NCI-H2196 treated with DMSO at 0.1 percent for 48 hours (cell line): Measurements from ENCODE around the gene TPM2.
"Not testable (repeated sequence)": the region's sequence is repeated elsewhere in the genome, so short reads cannot be mapped to it uniquely, and the experiment has no call there.

Source experiments
- DNase-seq: peaks from one replicate; lab custom pipeline; 2025; ENCODE audit not compliant: unreplicated experiment; lab: John Stamatoyannopoulos, UW

The TPM2 gene

DNA sequence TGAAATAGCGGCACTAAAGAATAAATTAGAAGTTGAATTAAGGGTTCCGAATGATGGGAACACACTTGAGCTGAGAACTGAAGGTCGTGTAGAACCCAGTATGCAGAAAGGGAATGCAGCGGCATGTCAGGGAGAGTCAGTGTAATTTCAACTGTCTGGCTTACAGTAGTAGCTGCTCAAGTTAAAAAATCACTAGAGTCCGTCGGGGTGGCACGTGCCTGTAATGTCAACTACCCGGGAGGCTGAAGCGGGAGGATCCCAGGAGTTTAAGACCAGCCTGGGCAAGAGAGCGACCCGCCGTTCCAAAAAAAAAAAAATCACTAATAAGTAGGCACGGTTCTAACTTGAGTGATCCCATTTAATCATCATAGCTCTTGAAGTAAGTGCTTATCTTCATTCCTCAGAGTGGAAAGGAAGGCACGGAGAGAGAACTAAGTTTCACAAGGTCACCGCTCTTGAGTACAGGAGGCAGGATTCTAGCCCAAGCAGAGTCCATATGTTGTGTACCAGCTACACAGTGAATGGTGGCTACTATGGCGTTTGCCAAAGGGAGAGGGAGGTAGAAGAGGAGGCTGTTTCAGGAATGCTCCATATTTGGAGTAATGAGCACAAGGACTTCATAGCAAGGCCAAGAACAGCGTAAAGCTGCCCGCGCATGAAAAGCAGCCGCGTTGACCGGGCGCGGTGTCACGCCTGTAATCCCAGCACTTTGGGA, 32.7 kb downstream of the TPM2 start:
- DNase-seq, result no peak

DNA sequence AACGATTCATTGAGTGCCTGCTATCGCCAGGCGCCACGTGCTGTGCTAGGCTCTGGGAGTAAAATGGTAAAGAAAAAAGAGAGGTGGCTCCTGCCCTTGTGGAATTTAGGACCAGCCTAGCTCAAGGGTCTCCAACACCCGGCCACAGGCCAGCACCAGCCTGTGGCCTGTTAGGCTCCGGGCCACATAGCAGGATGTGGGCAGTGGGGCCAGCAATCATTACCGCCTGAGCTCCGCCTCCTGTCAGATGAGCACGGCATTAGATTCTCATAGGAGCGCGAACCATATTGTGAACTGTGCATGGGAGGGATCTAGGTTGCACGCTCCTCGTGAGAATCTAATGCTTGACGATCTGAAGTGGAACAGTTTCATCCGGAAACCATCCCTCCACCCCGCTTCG, 33.4 kb downstream of the TPM2 start:
- no peak for DNase-seq

DNA sequence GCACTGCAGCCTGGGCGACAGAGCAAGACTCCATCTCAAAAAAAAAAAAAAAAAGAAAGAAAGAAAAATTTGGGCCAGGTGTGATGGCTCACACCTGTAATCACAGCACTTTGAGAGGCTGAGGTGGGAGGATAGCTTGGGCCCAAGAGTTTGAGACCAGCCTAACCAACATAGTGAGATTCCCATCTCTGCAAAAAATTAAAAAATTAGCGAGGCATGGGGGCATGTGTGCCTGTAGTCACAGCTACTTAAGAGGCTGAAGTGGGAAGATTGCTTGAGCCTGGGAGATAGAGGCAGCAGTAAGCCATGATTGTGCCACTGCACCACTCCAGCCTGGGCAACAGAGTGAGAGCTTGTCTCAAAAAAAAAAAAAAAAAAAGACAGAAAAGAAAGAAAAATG, 36.1 kb downstream of the TPM2 start:
- no peak for DNase-seq

DNA sequence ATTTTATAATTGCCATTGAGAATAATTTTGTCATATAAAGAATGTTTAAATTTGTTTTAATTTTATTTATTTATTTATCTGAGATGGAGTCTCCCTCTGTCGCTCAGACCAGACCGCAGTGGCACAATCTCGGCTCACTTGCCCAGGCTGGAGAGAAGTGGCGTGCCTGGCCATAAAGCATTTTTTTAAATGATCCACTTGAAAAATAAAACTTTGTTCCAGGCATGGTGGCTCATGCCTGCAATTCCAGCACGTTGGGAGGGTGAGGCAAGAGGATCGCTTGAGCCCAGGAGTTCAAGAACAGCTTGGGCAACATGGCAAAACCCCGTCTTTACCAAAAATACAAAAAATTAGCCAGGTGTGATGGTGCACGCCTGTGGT, 36.9 kb downstream of the TPM2 start:
- no peak for DNase-seq

DNA sequence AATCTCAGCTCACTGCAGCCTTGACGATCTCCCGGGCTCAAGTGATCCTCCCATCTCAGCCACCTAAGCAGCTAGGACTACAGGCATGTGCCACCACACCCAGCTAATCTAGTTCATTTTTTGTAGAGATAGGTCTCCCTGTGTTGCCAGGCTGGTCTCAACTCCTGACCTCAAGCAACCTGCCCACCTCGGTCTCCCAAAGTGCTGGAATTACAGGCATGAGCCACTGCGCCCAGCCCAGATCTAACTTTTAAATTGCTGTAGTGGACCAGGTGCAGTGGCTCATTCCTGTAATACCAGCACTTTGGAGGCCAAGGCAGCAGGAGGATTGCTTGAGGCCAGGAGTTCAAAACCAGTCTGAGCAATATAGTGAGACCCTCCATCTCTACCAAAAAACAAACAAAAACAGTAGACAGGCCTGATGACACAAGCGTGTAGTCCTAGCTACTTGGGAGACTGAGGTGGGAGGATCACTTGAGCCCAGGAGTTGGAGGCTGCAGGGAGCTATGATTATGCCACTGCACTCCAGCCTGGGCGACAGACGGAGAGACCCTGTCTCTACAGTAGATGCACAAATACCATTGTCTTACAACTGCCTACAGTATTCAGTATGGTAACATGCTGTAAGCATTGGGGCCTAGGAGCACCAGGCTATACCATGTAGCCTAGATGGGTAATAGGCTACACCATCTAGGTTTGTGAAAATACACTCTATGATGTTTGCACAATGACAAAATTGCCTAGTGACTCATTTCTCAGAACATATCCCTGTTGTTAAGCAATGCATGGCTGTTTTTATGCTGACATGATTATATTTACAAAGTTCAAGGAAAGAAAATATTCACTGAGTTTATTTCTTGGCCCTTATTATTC, 37.5 kb downstream of the TPM2 start:
- no peak for DNase-seq

DNA sequence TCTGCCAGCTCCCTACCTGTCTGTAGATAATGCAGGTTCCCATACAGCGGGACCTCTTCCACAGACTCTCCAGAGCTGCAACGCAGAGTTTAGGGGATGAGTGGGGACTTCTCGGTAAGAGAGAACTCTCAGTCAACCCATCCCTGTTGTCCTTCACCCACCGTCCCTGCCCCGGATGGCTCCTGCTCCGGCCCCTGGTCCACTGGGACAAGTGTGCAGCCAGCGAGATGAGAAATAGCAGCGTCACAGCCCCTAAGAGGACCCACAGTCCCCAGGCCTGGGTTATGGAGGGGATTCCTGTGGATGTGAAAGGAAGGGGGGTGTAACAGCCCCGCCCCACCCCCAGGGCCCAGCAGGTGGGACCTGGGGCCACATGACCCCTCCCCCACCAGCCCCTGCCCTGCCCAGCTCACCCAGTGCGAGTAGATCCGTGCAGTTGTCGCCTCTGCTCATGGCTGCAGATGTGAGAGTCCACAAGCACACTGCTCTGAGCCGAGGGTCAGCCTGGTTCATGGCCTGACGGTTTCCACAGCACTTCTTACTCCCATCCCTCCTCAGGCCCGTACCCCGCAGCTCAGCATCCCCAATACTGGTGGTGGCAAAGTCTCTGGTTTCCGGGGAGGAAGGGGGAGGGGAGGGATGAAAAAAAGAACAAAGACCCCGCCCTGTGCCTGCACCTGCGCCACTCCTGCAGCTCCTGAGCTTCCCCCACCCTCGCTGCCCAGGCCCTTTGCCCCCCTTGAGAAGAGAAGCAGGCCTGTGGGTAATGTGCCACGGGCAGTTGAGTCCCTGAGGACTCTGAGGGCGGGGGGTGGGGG, 39.2 kb downstream of the TPM2 start, which contains the start of gene SIT1:
Gene SIT1 (minus strand): TSS at position 591 of the 818 bp plus-strand sequence. CDS start 78 bp downstream, at position 513.
- no peak for DNase-seq

DNA sequence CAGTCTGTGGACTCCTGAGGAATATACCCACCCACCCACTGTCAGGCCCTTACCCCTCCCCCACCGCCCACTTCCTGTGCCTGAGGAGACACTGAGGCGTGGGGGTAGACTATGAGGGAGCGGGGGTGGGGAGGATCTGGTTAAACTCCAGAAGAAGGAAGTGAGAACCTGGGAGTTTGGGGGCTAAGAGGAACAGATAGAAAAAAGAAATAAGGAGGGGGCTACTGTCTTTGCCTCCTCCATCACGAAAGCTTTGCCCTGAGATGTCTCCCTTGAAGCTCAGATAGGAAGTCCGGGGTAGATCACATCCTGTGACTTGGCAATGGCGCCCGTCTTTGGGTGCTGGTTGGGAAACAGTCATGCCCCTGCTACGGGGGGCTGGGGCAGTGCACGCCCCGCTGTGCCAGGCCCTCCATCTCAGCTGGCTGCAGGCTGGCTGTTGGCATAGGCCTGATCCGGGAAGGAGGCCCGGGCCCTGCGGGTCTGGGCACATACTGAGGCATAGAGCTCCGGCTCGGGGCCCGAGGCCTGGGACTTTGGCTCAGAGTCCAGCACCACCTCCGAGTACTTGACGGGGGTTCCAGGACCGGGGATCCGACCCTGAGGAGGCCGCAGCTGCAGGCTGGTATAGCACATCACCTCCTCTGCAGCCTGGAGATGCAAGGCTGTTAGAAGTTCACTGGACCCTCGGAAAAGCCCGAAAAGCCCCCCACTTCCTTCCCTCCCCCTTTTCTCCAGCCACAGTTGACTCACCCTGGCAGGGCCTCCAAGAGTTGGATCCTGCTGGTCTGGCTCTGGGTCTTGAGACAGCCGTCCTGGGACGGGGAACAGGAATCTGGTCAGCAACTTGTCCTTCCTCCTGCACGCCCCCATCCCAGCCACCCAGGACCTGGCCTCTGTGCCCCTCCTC, 40.0 kb downstream of the TPM2 start:
- no peak for DNase-seq

DNA sequence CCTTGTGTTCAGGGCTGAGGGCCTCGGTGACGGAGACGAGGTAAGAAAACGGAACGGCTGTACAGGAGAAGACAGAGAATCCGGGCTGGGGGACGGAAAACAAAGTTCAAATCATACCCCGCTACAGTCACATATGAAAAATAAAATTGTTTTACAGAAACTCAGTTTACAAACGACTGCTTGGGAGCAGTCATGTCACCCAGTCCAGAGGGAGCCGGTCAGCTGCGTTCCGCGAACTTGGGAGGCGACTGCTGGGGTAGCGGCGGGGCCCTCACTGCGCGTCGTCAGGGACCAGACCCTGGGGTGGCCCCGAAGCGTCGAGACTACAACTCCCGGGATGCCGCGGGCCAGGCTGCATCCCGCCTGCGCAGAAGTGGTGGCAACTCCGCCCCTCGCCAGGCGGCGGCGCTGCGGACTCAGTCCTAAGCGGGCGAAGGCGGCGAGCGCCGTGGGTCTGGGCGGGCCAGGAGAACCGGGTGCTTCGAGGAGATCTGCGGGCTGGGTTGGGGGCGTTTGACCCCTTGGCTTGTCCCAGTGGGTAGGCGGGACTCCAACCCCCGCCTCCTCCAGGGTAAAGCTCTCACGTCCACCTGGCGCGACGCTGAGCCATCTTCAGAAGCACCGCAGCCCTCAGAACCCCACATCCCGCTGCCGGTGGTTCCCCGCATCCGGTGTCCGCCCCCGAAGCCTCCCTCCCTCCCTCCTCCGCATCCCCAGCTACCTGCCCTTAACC, 43.0 kb downstream of the TPM2 start:
- DNase-seq, result peak; percentile 72

DNA sequence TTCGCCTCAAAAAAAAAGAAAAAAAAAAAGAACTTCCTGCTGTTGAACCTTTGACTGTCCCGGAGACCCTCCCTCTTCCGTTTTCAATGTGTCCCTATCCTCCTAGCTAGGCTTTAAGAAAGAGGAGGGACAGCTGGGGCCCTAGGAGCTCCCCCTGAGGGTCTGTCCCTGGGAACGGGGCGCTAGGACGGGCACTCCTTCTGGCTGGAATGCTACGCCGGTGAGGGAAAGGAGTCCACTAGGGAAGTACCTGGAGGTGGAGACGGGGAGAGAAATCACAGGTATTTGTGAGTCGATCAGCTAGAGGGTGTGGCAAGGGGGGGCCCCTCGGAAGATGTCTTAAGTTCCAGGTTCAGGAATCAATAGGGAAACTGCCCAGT, 43.6 kb downstream of the TPM2 start:
- DNase-seq, result no peak

DNA sequence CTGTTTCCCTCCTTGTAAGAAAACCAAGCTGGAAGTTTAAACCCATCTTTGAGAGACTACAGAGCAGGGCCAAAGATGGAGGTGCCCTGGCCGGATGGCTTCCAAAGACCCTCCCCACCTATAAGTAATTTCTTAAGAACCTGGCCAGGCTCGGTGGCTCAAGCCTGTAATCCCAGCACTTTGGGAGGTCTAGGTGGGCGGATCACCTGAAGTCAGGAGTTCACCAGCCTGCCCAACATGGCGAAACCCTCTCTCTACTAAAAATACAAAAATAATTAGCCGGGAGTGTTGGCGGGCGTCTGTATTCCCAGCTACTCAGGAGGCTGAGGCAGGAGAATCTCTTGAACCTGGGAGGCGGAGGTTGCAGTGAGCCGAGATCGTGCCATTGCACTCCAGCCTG, 44.0 kb downstream of the TPM2 start:
- DNase-seq, result not testable (repeated sequence)

DNA sequence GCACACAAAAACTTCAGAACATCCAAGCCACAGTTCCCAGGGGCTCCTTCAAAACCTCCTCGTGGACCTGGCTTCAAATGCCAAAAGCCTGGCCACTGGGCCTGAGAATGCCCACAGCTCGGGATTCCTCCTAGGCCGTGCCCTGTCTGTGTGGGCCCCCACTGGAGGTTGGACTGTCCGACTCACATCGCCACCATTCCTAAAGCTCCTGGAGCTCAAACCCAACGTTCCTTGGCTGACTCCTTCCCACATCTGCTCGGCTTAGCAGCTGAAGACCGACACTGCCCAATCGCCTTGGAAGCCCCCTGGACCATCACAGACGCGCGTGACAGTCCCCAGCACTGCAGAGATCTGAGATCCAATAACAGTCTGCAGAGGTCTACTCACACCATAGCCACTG, 46.7 kb downstream of the TPM2 start:
- DNase-seq, result no peak

DNA sequence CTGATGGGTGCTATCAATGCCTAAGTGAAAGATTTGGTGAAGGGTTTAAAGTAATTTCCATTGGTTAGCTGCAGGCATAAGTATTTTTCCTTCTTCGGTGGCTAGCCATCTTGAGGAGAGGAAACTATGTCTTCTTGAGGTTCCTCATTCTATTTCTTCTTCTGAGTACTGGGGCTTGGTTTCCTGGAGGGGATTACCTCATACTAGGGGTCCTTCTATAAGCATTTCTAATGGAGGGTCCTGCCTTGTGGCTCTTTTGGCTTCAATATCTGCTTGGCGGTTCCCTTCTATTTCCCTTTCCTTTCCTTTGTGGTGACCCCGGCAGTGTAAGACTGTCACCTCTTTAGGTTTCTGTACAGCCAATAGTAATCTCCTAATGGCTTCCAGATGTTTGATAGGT, 48.2 kb downstream of the TPM2 start:
- not testable (repeated sequence) for DNase-seq

DNA sequence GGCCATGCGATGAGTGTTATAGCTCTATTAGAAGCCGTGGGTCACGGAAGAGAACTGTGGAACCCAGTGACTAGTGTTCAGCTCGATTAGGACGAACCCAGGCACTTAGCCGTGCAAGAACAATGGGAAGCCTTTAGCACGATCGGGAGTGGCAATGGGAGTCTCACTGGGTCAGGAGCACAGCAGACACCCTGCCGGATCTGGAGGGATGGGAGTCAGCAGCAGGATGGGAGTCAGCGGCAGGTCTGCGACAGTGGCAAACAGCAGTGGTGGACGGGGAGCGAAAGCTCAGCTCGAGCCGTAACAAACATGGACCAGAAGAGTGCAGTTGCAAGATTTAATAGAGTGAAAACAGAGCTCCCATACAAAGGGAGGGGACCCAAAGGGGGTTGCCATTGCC, 49.3 kb downstream of the TPM2 start:
- DNase-seq, result not testable (repeated sequence)

DNA sequence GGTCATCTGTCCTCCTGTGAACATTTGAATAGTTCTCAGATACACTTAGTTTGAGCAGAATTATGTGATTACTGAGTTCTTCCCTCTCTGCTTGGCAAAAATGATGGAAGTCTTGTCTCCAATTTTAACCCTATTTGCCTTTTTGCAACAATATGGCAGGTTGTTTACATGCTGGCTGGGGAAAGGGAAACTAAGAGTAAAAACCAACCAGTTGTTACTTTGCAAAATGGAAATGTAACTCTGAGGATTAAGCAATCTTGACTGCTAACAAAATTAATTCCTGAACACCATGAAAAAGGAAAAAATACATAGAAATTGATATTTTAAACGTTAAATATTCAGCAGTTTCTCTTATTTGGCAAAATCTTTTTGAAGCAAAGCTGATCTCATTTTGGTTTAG, 50.1 kb downstream of the TPM2 start:
- no peak for DNase-seq

DNA sequence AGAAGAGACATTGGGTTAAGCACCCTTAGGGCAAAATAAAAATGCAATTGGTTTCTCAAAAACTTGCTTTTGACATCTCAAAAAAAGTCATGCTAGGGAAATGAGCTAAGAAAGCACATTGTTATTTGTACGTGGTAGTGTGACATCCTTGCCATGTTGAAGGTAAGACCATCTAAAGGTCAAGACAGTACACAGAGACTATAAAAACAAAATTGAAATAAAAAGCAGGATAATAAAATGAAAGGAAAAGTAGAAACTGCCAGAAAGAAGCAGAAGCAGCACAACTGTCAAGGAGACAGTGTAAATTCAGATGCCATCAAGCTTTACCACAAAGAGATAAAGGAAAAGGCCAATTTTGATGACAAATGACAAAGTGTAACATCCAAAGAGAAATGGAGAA, 50.5 kb downstream of the TPM2 start:
- DNase-seq, result not testable (repeated sequence)

DNA sequence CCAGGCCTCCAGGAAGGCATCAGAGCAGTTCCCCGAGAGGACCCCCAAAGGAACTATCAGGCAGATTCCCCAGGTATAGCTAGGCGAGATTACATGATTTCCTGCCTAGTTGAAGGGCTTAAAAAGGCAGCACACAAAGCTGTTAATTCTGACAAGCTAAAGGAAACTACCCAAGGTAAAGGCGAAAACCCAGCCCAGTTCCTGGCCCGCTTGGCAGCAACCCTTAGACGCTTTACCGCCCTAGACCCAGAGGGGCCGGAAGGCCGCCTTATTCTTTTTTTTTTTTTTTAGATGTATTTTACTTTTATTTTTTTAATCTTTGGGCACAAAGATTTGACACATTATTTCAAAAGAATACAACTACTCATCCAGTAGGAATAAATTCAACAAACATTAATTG, 51.0 kb downstream of the TPM2 start:
- DNase-seq, result not testable (repeated sequence)

DNA sequence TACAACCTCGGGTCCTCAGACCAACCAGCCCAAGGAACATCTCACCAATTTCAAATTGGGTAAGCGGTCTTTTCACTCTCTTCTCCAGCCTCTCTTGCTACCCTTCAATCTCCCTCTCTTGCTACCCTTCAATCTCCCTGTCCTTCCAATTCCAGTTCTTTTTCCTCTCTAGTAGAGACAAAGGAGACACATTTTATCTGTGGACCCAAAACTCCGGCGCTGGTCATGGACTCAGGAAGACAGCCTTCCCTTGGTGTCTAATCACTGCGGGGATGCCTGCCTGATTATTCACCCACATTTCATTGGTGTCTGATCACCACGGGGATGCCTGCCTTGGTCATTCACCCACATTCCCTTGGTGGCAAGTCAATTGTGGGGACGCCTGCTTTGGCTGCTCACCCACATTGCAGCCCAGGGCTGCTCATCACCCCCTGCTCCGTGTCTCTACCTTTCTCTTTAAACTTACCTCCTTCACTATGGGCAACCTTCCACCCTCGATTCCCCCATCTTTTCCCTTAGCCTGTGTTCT, 52.2 kb downstream of the TPM2 start:
- not testable (repeated sequence) for DNase-seq

DNA sequence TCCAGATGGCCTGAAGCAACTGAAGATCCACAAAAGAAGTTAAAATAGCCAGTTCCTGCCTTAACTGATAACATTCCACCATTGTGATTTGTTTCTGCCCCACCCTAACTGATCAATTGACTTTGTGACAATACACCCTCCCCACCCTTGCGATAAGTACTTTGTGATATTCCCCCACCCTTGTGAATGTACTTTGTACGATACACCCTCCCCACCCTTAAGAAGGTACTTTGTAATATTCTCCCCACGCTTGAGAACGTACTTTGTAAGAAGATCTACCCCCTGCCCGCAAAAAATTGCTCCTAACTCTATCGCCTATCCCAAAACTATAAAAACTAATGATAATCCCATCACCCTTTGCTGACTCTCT, 52.9 kb downstream of the TPM2 start:
- DNase-seq, result not testable (repeated sequence)

DNA sequence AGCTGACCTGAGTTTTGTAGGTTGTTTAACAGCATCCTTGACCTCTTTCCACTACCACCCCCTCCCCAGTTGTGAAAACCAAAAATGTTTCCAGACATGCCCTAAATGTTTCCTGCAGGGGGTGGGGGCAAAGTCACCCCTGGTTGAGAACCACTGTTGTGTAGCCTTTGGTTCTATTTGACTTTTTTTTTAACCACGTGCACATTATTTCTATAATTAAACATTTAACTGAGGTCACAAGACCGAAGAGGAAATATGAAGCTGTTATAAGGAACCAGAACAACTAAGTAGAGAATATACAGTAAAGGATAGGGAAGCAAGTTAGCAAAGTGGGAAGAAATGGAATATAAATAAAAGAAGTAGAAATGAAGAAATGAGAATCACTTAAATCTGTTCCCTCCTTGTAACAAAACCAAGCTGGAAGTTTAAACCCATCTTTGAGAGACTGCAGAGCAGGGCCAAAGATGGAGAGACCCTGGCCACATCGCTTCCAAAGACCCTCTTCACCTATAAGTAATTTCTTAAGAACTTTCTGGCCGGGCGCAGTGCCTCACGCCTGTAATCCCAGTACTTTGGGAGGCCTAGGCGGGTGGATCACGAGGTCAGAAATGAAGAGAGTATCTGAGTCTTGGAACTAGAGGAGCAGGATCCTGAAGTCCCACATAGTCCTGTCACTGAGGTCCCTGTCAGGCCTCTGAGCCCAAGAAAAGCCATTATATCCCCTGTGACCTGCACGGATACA, 53.4 kb downstream of the TPM2 start:
- no peak for DNase-seq
